Activated naive CD8-positive, alpha-beta T cell treated with anti-CD3 and anti-CD28 coated beads, Interleukin-2, amount 50 U/mL, for 16 hours (primary cell): ENCODE results near the gene GPN2.
"Not testable (repeated sequence)": the region's sequence is repeated elsewhere in the genome, so short reads cannot be mapped to it uniquely, and the experiment has no call there.

Experiments used
- DNase-seq: peaks from one replicate; pipeline ENCODE4 v3.0.0-alpha.2; 2020; ENCODE audit warnings: low read depth, low spot score

GPN2 gene

DNA sequence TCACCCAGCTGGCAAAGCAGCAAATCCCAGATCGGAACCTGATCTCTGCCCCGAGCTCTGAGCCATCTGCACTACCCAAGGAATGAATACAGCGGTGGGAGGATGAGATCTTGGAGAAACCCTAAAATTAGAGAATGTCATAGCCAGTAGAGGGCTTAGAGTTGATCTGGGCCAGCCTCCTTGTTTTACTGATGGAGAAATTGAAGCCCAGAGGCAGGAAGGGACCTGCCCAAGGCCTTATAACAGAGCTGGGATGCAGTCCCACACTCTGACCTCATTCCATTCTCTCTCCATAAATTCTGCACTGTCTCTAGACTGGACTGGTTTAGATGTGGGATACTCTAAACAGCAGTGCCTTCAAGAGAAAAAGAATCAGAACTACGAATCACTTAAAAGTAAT, 31.9 kb downstream of the GPN2 start:
- DNase-seq, result no peak

DNA sequence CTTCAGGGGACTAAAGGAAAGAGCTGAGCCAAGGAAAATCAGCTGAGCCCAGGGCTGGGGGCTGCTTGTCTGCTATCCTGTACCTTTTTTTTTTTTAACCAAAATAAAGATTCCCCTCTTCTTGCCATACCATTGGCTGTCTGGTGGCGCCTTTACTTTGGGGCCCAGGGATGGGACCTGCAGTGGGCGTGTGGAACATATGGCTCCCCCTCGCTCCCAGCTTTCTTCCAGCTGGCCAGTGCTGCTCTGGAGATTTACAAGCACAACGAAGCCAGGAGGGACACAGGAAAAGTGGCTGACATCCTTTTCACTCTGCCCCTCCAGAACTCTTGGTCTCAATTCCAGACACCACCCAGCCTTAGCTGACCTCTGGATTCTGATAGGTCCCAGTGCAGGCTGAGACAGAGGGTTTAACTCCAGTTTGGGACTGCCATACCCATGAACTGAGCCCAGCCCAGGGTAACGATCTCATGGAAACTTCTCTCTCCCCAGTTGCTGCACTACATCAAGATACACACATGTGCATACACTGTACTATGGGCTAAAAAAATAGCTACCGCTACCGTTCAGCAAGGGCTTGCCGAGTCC, 32.5 kb downstream of the GPN2 start:
- DNase-seq, result no peak

DNA sequence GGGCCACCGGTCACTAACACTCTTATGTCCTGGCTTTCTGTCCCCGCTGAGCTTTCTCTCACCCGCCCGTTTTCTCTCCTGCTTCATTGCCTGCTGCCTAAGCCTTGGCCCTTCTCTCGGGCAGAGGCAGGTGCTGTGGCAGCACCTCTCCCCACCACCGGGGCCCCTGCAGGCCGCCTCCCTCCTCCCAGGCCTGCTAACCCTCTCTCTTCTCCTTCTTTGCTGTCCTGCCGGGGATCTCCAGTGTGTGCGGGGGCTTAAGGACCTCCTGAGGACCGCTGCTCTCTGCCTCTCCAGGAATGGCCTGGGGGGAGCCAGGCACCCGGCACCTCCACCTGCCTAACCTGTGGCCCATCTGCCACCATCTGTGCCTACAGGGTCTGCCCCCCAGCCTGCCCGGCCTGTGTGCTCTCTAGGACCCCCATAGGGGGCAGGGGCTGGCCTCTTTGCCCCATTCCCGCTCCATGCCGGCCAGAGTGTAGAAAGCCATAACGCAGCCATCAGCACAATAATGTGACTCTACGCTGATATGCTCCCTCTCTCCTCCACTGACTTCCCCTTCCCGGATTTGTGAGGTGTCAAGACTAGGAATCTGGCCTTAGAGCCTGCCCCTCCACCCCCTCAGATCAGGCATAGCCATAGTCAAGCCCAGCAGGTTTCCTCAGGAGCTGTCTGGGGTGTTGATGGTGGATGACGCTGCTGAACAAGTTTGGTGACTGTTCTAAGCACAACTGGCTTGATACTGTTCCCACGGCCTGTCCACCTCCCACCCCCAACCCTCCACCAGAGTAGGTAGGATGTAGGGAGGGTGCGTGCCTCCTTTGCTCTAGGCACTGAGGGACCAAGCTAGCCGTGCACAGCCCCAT, 33.2 kb downstream of the GPN2 start:
- no peak for DNase-seq

DNA sequence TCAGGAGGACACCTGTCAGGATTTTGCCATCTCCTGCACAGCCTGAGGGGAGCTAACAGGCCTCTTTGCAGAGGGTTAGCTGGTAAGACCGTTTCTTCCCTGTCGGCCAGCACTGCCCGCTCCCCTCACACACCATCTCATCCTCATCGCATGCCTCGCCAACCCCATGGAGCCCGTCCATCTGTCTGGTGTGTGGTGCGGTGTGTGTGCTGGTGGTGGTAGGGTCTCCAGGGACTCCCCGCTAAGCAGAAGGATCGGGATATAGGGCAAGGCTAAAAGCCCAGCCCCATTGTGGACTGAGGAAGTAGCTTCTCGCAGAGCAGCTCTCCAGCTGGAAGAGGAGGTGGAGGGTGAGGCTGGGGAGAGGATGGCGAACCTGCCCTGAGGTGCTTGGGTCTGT, 33.9 kb downstream of the GPN2 start:
- no peak for DNase-seq

DNA sequence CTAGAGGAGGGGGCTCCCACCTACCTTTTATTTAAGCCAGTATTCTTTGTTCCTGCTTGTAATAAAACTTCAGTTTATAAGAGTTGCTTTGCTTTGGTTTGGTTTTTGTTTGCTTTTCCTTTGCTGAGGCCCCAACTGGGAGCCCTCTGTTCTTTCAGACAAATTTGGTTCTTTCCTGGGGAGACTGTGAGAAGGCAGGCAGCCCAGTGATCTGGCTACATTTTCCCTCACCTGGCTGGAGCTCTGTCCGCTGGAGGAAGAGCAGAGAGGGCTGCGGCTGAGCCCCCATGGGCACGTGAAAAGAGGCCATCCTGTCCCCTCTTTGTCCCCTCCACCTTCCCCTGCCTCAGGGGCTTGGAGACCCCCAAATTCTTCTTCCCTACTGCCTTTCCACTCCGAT, 34.4 kb downstream of the GPN2 start:
- DNase-seq, result no peak

DNA sequence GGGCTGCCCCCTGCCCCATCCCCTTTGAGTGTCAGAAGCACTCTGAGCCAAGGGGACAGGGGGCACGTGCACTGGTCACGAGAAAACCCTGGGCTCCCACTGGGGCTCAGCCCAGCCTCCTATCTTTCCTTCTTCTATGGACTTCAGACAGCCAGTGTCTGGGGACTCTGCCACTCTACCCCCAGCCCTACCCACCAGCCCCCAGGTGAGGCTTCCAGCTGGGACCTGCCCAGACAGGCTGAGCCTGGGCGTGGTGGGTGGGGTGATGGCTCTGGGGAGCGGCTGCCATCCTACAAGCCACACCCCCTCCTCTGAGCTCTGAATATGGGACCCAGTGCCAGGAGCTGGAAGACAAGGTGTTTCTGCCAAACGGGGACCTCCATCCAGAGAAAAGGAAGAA, 35.2 kb downstream of the GPN2 start:
- no peak for DNase-seq

DNA sequence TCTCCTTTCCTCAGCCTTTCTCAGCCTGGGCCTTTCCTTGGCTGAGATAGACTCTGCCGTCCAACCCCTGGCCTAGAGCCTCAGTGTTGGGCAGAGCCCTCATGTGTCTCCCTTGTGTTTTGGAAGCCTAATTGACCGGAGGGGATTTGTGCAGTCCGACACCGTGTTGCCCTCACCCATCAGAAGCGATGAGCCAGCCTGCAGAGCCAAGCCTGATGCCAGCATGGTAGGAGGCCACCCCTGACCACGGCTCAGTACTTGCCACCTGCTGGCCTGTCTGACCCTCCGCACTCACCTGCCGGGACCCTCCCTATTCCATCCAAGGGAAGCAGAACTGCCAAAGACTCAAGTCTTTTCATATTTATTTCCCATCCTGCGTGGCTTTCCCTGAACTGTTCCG, 36.5 kb downstream of the GPN2 start:
- no peak for DNase-seq

DNA sequence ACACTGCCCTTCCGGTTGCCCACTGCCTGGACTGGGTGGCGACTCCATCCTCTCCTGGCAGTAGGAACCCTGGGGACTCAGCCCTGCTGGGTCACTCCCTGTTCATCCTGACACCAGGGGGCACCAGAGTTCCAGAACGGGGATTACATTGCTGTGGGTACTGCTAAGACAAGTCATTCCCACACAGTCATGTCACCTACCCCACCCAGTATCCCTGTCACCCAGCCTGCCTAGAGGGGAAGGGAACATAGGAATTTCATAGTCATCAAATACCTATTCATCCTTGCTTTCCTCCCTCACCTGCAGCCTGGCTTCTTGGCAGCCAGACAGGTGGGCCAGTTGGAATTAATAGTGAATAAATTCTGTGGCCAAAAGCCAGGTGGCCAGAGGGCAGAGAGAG, 36.9 kb downstream of the GPN2 start:
- peak; percentile 66 for DNase-seq

DNA sequence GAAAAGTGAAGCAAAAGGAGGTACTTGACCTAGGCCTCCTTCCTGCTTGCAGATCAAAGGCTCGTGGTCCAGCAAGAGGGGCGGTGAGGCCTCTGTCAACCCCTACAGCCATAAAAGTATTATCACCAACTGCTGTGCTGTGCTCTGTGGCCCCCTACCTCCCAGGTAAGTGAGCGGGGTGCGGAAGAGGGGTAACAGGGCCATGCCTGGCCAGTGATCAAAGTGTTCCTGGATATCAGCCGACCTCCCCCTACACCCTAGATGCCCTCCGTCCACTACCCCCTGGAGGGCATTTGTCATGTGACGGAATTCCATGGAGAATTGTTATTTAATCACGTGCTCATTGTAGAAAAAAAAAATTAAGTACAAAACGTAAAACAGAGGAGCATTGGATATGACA, 37.4 kb downstream of the GPN2 start:
- no peak for DNase-seq

DNA sequence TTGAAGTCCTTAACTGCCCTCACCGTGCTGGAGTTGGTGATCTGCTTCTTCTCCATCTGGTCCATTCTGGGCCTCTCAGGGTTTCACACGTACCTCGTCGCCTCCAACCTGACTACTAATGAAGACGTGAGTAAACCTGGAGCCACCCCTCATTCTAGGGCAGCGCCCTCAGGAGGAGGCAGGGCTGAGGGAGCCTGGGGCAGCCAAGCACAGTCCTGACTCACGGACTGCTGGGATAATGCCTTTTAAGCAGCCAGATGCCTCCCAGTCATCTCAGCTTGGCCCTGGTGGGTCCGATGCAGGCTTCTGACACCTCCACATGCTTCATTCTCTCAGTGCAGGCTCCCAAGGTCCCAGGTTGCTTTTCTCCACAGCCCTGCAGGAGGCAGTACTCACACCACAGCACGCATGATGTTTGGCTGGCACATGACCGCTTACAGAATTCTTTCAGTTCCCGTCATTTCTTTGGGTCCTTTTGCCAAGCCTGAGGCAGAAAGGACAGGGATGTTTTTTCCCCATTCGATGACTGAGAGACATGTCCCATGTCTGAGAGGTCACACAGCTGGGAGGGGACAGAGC, 38.9 kb downstream of the GPN2 start:
- DNase-seq, result no peak

DNA sequence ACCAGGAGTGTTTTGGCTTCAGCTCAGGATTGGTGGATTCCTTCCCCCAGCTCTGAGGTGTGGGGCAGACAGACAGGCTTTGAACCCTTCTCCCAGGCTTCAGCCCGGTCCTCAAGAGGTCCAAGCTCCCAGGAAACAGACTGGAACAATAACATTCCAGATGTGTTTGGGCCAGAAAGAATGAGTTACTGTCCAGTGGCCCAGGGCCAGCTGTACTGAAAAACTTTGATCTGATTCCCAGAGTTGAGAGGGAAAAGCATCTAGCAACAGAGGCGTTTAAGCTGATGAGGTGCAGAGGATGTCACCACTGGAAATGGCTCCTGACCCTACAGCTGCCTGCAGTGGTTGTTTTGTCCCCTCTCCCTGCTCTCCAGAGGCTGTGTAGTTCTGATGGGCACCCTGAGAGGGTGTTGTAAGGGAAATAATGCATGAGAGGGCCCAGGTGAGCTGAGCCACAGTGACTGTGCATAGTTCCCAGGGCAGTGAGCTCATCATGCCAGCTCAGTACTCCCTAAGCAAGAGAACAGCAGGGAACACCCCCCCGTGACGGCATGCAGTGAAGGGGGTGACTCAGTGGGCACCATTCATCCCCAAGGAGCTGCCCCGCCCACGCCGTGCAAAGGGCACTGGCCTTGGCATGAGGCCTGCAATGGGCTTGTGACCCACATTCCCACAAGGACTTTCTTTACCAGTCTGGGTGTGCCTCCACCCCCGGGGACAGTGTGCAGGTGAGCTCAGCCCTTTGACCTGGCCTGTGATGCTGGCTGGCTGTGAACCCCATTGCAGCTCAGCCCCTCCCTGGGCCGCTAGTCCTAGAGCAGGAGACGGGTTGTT, 40.9 kb downstream of the GPN2 start:
- no peak for DNase-seq

DNA sequence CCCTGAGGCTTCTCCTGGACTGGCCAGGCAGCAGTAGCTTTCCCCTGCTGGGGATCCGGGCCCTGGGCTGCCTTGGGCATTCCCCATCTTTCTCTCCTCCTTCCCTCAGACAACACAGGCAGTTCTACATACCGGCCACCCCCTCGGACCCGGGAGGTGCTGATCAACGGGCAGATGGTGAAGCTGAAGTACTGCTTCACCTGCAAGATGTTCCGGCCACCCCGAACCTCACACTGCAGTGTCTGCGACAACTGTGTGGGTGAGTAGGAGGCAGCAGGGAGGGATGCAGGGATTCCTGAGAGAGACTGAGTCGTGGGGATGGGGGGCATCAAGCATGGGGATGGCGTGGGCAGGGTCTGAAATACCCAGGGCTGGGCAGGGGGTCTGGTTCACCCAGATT, 41.6 kb downstream of the GPN2 start:
- no peak for DNase-seq

DNA sequence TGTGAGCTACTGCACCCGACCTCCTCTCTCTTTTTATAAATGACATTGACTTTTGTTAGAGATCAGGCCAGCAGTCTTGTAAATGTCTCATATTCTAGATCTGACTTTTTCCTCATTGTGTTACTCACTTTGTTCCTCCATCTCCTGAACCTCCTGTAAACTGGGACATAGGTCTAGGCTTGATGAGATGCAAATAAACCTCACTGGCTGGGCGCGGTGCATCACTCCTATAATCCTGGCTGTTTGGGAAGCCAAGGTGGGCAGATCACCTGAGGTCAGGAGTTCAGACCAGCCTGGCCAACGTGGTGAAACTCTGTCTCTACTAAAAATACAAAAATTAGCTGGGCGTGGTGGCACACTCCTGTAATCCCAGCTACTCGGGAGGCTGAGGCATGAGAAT, 42.3 kb downstream of the GPN2 start:
- DNase-seq, result not testable (repeated sequence)

DNA sequence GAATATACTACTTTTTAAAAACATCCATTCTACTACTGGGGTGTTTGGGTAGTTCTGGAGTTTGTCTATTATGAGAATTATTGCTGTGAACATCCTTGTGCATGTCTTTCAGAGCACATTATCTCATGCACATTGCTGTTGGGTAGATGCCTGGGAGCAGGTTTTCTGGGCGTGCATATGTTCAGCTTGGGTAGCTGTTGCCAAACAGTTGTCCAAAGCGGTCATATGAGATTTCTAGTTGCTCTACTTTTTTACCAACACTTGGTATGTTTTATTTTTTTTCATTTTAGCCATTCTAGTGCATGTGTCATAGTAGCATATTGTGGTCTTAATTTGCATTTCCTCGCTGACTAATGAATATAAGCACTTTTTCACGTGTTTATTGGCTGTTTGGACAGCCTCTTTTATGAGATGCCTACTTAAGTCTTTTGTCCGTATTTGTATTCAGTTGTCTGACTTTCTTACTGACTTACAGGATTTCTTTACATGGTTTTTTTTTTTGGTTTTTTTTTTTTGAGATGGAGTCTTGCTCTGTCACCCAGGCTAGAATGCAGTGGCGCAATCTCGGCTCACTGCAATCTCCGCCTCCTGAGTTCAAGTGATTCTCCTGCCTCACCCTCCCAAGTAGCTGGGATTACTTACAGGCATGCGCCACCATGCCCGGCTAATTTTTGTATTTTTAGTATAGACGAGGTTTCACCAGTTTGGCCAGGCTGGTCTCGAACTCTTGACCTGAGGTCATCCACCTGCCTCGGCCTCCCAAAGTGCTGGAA, 45.5 kb downstream of the GPN2 start:
- DNase-seq, result no peak

DNA sequence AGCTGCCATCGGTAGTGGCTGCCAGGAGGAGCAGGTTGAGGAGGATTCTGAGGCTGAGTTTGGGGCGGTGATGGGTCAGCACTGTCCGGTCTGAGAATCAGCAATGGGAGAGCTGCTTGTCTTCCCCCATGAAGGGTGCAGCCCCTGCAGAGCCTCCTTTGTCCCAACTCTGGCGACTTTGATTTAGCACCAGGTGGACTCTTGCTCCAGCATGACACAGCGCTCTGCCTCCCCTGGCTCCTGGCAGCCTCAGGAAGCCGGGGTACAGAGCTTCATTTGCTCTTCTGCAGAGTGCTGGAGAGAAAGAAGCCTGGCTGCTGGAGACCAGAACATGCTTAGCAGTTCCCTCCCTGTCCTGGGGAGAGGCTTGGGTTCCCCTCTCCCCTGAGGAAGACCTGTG, 50.3 kb downstream of the GPN2 start:
- no peak for DNase-seq

DNA sequence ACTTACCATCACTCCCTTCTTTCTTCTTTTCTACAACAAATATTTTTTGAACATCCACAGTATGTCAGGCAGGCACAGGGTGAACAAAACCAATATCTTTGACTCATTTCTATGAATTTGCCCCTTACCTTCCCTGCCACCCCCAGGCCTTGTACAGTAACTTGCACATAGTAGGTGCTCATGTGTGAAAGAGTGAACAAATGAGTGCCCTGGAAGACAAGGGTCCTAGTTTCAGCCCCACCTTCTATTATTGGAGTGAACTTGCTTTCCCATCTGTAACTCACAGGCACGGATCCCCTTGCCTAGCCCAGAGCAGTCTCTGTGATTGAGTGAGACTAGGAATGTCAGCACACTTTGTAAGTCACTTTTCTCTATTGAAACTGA, 50.8 kb downstream of the GPN2 start:
- DNase-seq, result no peak

DNA sequence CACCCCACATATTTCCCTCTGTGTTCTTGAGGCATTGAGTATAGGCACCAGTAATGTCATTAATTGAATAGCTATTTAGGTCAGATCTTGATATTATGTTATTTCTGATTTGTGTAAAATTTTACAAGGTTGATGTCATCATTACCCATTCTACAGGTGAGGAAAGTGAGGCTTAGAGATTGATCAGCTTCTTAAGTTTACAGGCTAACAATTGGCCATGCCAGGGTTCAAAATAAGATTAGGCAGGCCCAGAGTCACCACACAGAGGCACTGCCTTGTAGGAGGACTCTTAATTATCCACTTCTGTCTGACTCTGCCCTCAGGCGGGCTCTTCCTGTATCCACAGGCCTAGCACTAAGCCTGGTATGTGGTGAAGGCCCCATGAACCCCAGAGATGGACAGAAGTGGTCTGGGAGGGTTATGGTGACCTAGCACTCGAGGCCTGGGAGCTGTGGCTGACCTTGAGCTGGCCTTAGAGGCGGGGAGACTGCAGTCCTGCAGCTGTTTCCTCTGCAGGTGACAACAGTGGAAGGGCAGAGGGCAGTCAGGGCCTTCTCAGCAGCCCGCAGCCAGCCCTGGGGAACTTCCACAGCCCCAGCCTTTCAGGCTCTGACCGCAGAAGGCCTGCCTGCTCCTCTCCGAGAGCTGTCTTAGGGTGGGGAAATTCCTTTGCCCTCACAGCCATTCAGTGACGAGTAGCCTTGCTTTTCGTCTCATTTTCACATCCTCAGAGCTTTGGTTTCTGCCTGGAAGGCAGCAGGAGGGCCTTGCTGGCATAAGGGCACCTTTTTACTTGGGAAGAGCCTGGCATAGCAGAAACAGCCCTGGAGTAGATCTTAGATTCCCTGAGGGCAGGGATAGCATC, 51.4 kb downstream of the GPN2 start:
- DNase-seq, result no peak

DNA sequence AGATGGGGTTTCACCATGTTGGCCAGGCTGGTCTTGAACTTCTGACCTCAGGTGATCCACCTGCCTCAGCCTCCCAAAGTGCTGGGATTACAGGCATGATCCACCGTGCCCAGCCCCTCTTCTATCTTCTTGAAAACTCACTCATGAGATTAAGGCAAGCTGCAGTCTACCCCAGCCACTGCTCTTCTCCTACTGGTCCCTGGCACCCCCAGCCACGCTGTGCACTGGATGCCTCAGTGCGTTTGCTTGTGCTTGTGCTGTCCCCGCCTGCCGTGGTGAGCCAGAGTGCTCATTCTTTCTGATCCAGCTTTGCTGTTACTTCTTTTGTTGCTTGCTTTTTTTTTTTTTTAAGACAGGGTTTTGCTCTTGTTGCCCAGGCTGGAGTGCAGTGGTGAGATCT, 52.4 kb downstream of the GPN2 start:
- DNase-seq, result not testable (repeated sequence)

DNA sequence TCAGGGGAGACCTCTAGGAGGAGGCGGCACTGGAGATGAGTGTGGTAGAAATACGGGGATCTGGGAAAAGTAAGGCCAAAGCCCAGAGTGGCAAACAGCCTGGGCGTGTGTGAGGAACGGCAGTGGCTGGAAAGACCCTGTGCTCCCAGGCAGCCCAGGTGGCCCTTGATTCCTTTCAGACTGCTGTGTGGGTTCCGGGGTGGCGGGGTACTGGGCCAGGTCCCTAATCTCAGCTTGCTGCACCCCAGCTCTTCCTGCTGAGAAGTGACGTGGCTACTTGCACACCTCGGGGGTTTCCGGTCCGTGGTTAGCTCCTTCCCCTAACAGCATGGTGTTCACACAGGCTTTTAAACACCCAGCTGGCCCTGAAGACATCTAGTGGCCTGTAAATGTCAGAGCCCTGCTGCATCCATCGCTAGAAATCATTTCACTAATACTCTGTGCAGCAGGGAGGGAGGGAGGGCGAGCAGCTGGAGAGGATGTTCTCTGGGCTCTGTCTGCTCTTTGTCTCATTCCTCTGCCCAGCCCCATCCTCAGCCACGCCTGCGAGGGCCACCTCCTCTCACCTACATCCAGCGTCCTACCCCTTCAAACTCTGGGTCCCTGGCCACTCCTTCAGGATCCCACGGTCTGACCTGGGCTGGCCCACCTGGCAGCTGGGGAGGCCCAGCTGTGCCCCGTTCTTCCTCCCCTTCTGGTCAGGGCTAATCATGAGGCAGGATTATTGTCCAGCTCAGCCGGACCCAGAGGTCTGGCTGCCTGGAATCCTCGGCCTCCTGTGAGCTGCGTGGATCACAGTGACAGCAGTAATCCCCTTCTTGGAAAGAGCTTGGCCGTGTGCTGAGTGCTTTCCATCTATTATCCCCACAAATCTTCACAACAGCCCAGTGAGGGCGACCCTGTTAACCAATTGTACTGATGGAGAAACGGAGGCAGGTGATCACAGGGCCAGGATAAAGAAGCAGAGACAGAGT, 56.4 kb downstream of the GPN2 start:
- DNase-seq, result peak; percentile 66
